Karpas-422 (cell line): ENCODE results near the gene AP5S1. TPM values are rescaled to one million over a fixed set of nuclear protein-coding genes. Genes with fewer than 3 reads are reported as not detected.
"Not testable (repeated sequence)": the region's sequence is repeated elsewhere in the genome, so short reads cannot be mapped to it uniquely, and the experiment has no call there.

ENCODE experiments used
- DNase-seq: peaks from one replicate; pipeline ENCODE4 v3.0.0-alpha.2; 2015
- H2AFZ ChIP-seq: fragments of 200-600 bp; sonication (generic); 2 replicates; pipeline ENCODE4 v1.6.1; 2014; ENCODE audit warnings: antibody characterized with exemption, low read length, mixed read lengths
- H3K27ac ChIP-seq: fragments of 200-600 bp; sonication (generic); 2 replicates; pipeline ENCODE4 v1.5.1; 2014; ENCODE audit warnings: mild to moderate bottlenecking, low read length, moderate library complexity
- H3K27me3 ChIP-seq: fragments of 200-600 bp; sonication (generic); 2 replicates; pipeline ENCODE4 v1.6.1; 2014; ENCODE audit warnings: low read length, mixed read lengths
- H3K36me3 ChIP-seq: fragments of 200-600 bp; sonication (generic); 2 replicates; pipeline ENCODE4 v1.6.1; 2014; ENCODE audit warnings: low read length, mixed read lengths; ENCODE audit not compliant: insufficient read depth
- H3K4me1 ChIP-seq: fragments of 200-600 bp; sonication (generic); 2 replicates; pipeline ENCODE4 v1.6.1; 2014; ENCODE audit warnings: mild to moderate bottlenecking, low read length, mixed read lengths
- H3K4me2 ChIP-seq: fragments of 200-600 bp; sonication (generic); 2 replicates; pipeline ENCODE4 v1.6.1; 2014; ENCODE audit warnings: low read length, low read depth, mild to moderate bottlenecking; ENCODE audit not compliant: poor library complexity, severe bottlenecking
- H3K4me3 ChIP-seq: fragments of 200-600 bp; sonication (generic); 2 replicates; pipeline ENCODE4 v1.5.1; 2014; ENCODE audit warnings: mild to moderate bottlenecking, antibody characterized with exemption, low read length, mixed read lengths
- H3K79me2 ChIP-seq: fragments of 200-600 bp; sonication (generic); 2 replicates; pipeline ENCODE4 v1.6.1; 2014; ENCODE audit warnings: mild to moderate bottlenecking, low read length, mixed read lengths
- H3K9ac ChIP-seq: fragments of 200-600 bp; sonication (generic); 2 replicates; pipeline ENCODE4 v1.6.0; 2014; ENCODE audit warnings: low read length
- H3K9me2 ChIP-seq: fragments of 200-600 bp; sonication (generic), shearing (Covaris generic); replicated peaks from 2 replicates; pipeline ENCODE4 v1.6.0; 2014; ENCODE audit warnings: mild to moderate bottlenecking, low read length, moderate library complexity; ENCODE audit not compliant: insufficient read depth
- H3K9me3 ChIP-seq: fragments of 300-700, 200-600 bp; sonication (generic); 2 replicates; pipeline ENCODE4 v1.6.1; 2014; ENCODE audit warnings: low read length, mixed read lengths
- H4K20me1 ChIP-seq: fragments of 200-600 bp; sonication (generic); 2 replicates; pipeline ENCODE4 v1.6.1; 2014; ENCODE audit warnings: mild to moderate bottlenecking, antibody characterized with exemption, low read length, low read depth; ENCODE audit not compliant: insufficient read depth
- total RNA-seq: library from RNA; depleted of rRNA; stranded (reverse); fragments of >200 nt; shearing (Covaris generic); gene quantifications from 2 replicates; pipeline ENCODE4 v1.2.3, GENCODE V29; 2014; ENCODE audit warnings: low replicate concordance

Gene AP5S1
- total RNA-seq, 1 experiment from 2014 or later: 7.1 TPM

GRCh38 chr20:3839328-3839727 lies 19.0 kb downstream of the AP5S1 start:
- no peaks in the 10 kb centered on the region for H3K9me2 ChIP-seq
- no peaks in the 10 kb centered on the region for H3K4me1 ChIP-seq
- no peaks in the 10 kb centered on the region for H3K36me3 ChIP-seq
- no peaks in the 10 kb centered on the region for H3K79me2 ChIP-seq
- no peaks in the 10 kb centered on the region for H3K9me3 ChIP-seq
- no peak overlapping the region for H3K4me2 ChIP-seq
- no peak overlapping the region for H3K27ac ChIP-seq
- no peak overlapping the region for H2AFZ ChIP-seq
- H4K20me1 ChIP-seq: no peaks in the 10 kb centered on the region
- no peaks in the 10 kb centered on the region for H3K27me3 ChIP-seq
- no peak overlapping the region for H3K9ac ChIP-seq
- H3K4me3 ChIP-seq: no peak overlapping the region
- DNase-seq: no peak

DNA sequence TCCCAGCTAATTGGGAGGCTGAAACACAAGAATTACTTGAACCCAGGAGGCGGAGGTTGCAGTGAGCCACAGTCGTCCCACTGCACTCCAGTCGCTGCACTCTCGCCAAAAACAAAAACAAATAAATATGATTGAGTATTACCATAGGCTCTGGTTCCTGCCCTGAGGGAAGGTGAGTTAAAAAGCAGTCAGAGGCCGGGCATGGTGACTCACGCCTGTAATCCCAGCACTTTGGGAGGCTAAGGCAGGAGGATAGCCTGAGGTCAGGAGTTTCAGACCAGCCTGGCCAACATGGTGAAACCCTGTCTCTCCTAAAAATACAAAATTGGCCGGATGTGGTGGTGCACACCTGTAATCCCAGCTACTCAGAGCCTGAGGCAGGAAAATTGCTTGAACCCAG lies 19.9 kb downstream of the AP5S1 start:
- not testable (repeated sequence) for H3K27ac ChIP-seq, H3K27me3 ChIP-seq, H3K9ac ChIP-seq

DNA sequence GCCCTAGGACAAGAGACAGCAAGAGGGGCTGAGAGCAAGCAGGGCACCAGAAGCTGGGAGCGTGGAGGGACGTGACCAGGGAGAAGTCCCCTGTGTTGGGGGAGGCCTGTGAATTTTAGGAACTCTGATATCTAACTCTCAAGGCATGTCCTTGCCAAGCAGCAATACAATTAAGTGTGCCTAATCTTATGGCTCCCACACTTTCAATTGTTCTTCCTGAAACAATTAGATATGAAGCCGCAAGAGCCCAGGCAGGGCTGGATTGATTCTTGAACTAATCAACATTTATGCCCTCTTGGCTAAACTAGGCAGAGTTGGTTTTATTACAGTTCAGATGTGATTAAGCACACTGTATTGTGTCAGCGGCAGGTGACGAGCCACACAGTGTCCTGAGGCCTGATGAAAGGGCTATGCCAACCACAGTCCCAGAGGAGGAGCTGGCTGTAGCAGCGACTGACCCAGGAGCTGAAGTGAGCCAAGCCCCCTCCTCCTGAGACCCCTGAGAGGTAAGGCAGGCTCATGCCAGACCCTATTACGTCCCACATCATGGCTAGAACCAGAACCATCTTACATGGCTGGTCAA lies 22.1 kb downstream of the AP5S1 start:
- Histone ChIP-seq H3K9me3 (no peaks in the 10 kb centered on the region), H3K9ac (no peak overlapping the region), H3K36me3 (no peaks in the 10 kb centered on the region), H3K27ac (no peak overlapping the region), H3K9me2 (no peaks in the 10 kb centered on the region), H3K4me3 (no peak overlapping the region), H3K4me2 (no peak overlapping the region), H3K79me2 (peaks cover 13% of the 10 kb centered on the region), H2AFZ (no peak overlapping the region), H3K27me3 (no peaks in the 10 kb centered on the region), H3K4me1 (peaks cover 7% of the 10 kb centered on the region), H4K20me1 (no peaks in the 10 kb centered on the region)
- DNase-seq: no peak

More for the DNA sequence above, 19.9 kb downstream of the AP5S1 start:
- H3K79me2 ChIP-seq, DNase-seq, H4K20me1 ChIP-seq, H3K4me2 ChIP-seq, H3K36me3 ChIP-seq, H3K4me3 ChIP-seq, H3K9me2 ChIP-seq, H3K4me1 ChIP-seq, H3K9me3 ChIP-seq, H2AFZ ChIP-seq: not testable (repeated sequence)

- no peak for DNase-seq
- no peaks in the 10 kb centered on the region for H3K36me3 ChIP-seq
- no peaks in the 10 kb centered on the region for H3K9me2 ChIP-seq
- no peaks in the 10 kb centered on the region for H3K27me3 ChIP-seq
- H3K4me3 ChIP-seq: no peak overlapping the region
- H2AFZ ChIP-seq: no peak overlapping the region
- H3K9ac ChIP-seq: no peak overlapping the region
- H3K9me3 ChIP-seq: no peaks in the 10 kb centered on the region
- peaks cover 24% of the 10 kb centered on the region for H3K79me2 ChIP-seq
- H4K20me1 ChIP-seq: no peaks in the 10 kb centered on the region
- no peak overlapping the region for H3K4me2 ChIP-seq
- H3K4me1 ChIP-seq: peaks cover 12% of the 10 kb centered on the region
- H3K27ac ChIP-seq: no peak overlapping the region
These were observed 23.1 kb downstream of the AP5S1 start for GRCh38 chr20:3843490-3843889.

GRCh38 chr20:3843990-3844619 lies 23.8 kb downstream of the AP5S1 start:
- Histone ChIP-seq H3K79me2 (peaks cover 30% of the 10 kb centered on the region), H3K4me1 (peaks cover 12% of the 10 kb centered on the region)
- H3K9ac ChIP-seq, H3K36me3 ChIP-seq, DNase-seq, H3K27me3 ChIP-seq, H3K4me3 ChIP-seq, H3K4me2 ChIP-seq, H3K9me2 ChIP-seq, H3K27ac ChIP-seq, H4K20me1 ChIP-seq, H2AFZ ChIP-seq, H3K9me3 ChIP-seq: not testable (repeated sequence)

DNA sequence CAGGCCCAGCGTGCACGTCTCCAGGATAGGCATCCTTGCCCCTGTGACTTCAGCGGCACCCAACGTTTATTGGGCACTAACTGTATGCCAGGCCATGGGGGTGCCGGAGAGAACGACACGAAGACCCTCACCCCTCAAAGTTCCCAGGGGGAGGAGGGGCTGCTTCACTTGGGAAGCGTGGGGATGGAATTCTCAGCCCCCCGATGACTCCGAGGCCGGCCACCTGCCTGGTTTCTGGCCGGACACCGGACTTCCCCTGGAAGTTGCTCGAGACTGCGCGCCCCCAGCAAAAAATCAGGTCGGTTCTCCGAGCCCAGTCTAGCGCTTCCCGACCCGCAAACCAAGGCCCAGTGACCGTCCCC lies 26.0 kb downstream of the AP5S1 start:
- Histone ChIP-seq H3K27me3 (no peaks in the 10 kb centered on the region), H3K4me2 (peak overlapping the region; percentile 95), H3K9me3 (no peaks in the 10 kb centered on the region), H3K4me3 (peak overlapping the region; percentile 86), H3K9me2 (no peaks in the 10 kb centered on the region), H4K20me1 (no peaks in the 10 kb centered on the region), H3K36me3 (no peaks in the 10 kb centered on the region), H3K4me1 (peaks cover 12% of the 10 kb centered on the region), H2AFZ (peak overlapping the region; percentile 78; the same call in 1 of the 2 replicates), H3K79me2 (peaks cover 37% of the 10 kb centered on the region), H3K9ac (peak overlapping the region; percentile 96), H3K27ac (peak overlapping the region; percentile 57)
- DNase-seq: no peak

- peaks cover 37% of the 10 kb centered on the region for H3K79me2 ChIP-seq
- H3K4me3 ChIP-seq: peak within 1 kb of the TSS; percentile 86
These were observed 26.5 kb downstream of the AP5S1 start, which contains the start of gene MAVS for GRCh38 chr20:3846740-3847428. Gene MAVS, plus strand, starts transcription at chr20:3846834. Its CDS starts 7,791 bp downstream, at chr20:3854625.

DNA sequence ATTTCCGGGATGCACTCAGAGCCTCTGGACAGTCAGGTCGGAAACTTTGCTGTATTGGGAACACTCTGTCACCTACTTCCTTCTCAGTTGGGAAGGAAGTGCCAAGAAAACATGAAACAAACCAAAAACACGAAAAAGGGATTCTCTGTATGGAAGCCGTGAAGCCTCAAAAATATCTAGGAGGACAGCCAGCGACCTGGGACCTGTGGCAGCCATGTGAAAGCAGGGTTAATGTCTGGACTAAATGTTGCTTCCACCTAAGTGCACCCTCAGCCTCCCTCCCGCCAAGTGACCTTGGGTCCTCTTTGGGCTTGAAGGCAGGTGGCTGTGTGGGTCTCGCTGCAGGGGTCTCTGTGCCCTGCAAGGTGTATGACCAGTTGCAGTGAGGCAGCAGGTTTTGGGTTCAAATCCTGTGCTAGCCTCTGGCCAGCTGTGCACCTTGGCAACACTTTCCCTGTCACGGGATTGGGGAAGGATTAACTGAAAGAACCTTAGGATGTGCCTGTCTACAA lies 27.1 kb downstream of the AP5S1 start:
- H3K9ac ChIP-seq: peak overlapping the region; percentile 96
- H3K27me3 ChIP-seq: no peaks in the 10 kb centered on the region
- H3K9me2 ChIP-seq: no peaks in the 10 kb centered on the region
- peak; percentile 53 for DNase-seq
- peak overlapping the region; percentile 65; the same call in 1 of the 2 replicates for H3K27ac ChIP-seq
- H2AFZ ChIP-seq: no peak overlapping the region
- H3K9me3 ChIP-seq: no peaks in the 10 kb centered on the region
- H3K4me3 ChIP-seq: peak overlapping the region; percentile 86
- peaks cover 12% of the 10 kb centered on the region for H3K4me1 ChIP-seq
- no peaks in the 10 kb centered on the region for H4K20me1 ChIP-seq
- no peaks in the 10 kb centered on the region for H3K36me3 ChIP-seq
- peaks cover 37% of the 10 kb centered on the region for H3K79me2 ChIP-seq
- peak overlapping the region; percentile 95 for H3K4me2 ChIP-seq

More at GRCh38 chr20:3846740-3847428, 26.5 kb downstream of the AP5S1 start, which contains the start of gene MAVS:
- H3K4me2 ChIP-seq: peak within 1 kb of the TSS; percentile 95
- H2AFZ ChIP-seq: peak within 1 kb of the TSS; percentile 78; the same call in 1 of the 2 replicates
- peak; percentile 96 for DNase-seq
- H3K4me1 ChIP-seq: peaks cover 12% of the 10 kb centered on the region
- H3K36me3 ChIP-seq: no peaks in the 10 kb centered on the region
- H3K9ac ChIP-seq: peak within 1 kb of the TSS; percentile 96
- no peaks in the 10 kb centered on the region for H3K9me2 ChIP-seq
- peak within 1 kb of the TSS; percentile 65 for H3K27ac ChIP-seq
- H4K20me1 ChIP-seq: no peaks in the 10 kb centered on the region
- H3K9me3 ChIP-seq: no peaks in the 10 kb centered on the region
- no peaks in the 10 kb centered on the region for H3K27me3 ChIP-seq
